Heart left ventricle (tissue), 16 donors: ENCODE measurements around the gene RAD51B. TPM values are rescaled to one million over a fixed set of nuclear protein-coding genes. Genes with fewer than 3 reads are reported as not detected.

Experiments
- ATAC-seq, 4 donors: fragments of 200-7000 bp; cut with Tn5 transposase; one replicate each; pipeline ENCODE4 v1.9.1; 2020 to 2022; ENCODE audit warnings: moderate library complexity in 4 of 4, mild to moderate bottlenecking in 3 of 4, moderate number of reproducible peaks in 1 of 4
- DNase-seq, 5 donors: peaks; one replicate each; pipeline ENCODE4 v3.0.0-alpha.2; 2020
- H3K27ac ChIP-seq, 12 donors: fragments of 200-600 bp; sonication (generic) in 4 of 12; one replicate each; pipeline versions ENCODE4 v1.5.0 to v1.8.0; 2016 to 2022; ENCODE audit warnings: mild to moderate bottlenecking in 2 of 12
- H3K27me3 ChIP-seq, 9 donors: fragments of 200-600 bp; sonication (generic) in 2 of 9; one replicate each; pipeline versions ENCODE4 v1.5.1 to v1.8.0; 2016 to 2022; ENCODE audit warnings: mild to moderate bottlenecking in 3 of 9
- H3K36me3 ChIP-seq, 9 donors: fragments of 200-600 bp; sonication (generic) in 2 of 9; one replicate each; pipeline versions ENCODE4 v1.5.0 to v1.8.0; 2018 to 2022; ENCODE audit warnings: mild to moderate bottlenecking in 2 of 9
- H3K4me1 ChIP-seq, 12 donors: fragments of 200-600 bp; sonication (generic) in 4 of 12; one replicate each; pipeline versions ENCODE4 v1.5.0 to v1.8.0; 2016 to 2022; ENCODE audit warnings: mild to moderate bottlenecking in 3 of 12
- H3K4me3 ChIP-seq, 12 donors: fragments of 200-600 bp; sonication (generic) in 4 of 12; one replicate each; pipeline versions ENCODE4 v1.5.0 to v1.8.0; 2017 to 2022; ENCODE audit warnings: mild to moderate bottlenecking in 9 of 12, moderate library complexity in 4 of 12
- H3K9me3 ChIP-seq, 12 donors: fragments of 200-600 bp; sonication (generic) in 4 of 12; one replicate each; pipeline versions ENCODE4 v1.5.0 to v1.8.0; 2016 to 2022; ENCODE audit warnings: mild to moderate bottlenecking in 1 of 12
- POLR2A ChIP-seq, 2 donors: fragments of 450-650 bp; IDR thresholded peaks; one replicate each; pipeline ENCODE4 v1.6.1; 2017; ENCODE audit warnings: antibody characterized with exemption in 2 of 2, mild to moderate bottlenecking in 2 of 2, moderate library complexity in 2 of 2
- WGBS, 4 donors: extraction: QIAGEN DNeasy Blood & Tissue Kit in 2 of 4; methylation state at CpG; one replicate each; pipeline versions ENCODE4 v1.1.5 to v1.1.7; 2013 to 2018; 5-methylcytosine and 5-hydroxymethylcytosine counted together
- intact Hi-C, 10 donors: fragments of 100-400 bp; cut with DNase I; formaldehyde crosslinking; loops; one replicate each; pipeline versions ENCODE4 v1.11.1 to v1.14.2; 2022
- polyA plus RNA-seq, 2 donors: library from polyadenylated mRNA; stranded (reverse); fragments of 200-250 nt; gene quantifications; one replicate each; pipeline ENCODE4 v1.2.3, GENCODE V29; 2013
- total RNA-seq, 9 donors: library from RNA; depleted of rRNA in 2 of 9; stranded (reverse); fragments of >200 nt in 2 of 9; fragmentation: NEBNext Ultra II Directional in 3 of 9; extraction: Animal tissue kit (Norgen Biotek cat#: 25700) in 3 of 9; gene quantifications; one replicate each; pipeline versions ENCODE4 v1.1.0 to v1.2.4, GENCODE V29; 2016 to 2023
- TF ChIP-seq, protein P1 (sequence below), 12 donors: fragments of 200-600 bp; sonication (generic) in 4 of 12; IDR thresholded peaks; one replicate each; pipeline versions ENCODE4 v1.5.0 to v1.8.0; 2018 to 2022; ENCODE audit warnings: antibody characterized with exemption in 12 of 12, mild to moderate bottlenecking in 5 of 12
- donor health status: ischemic (EF 13 %, LVEDD 7.1; RV severe dilation, severe dysfunction).
- donor health status: healthy with polysubstance abuse.
- donor health status: DM: no; HTN: yes; CAD: no.
- donor health status: DM: no; HTN: no; CAD: no.
- donor health status: ischemic (EF 25% LVEDD 6.9; RV normal size, moderate dysfunction).
- donor health status: ischemic (EF 25% LVEDD 5.7; RV mildly dilated, moderate dysfunction).
- donor health status: healthy.
- donor health status: DM: yes; HTN: yes; CAD: no.
- donor health status: ischemic (EF 35%, LVEDD 5.7; RV mildly dilated, moderate dysfunction).
- donor health status: nonischemic (EF 11% LVEDD 7.7; RV severe dilation, severe dysfunction).
- donor health status: DM: yes; HTN: yes; CAD: no.
- donor health status: PGD.
- donor health status: ischemic (EF 29% LVEDD 5.4; RV normal size, mild dysfunction).
- donor health status: nonischemic (EF 23%, LVEDD 6.1; RV moderate dilation, normal function).

RAD51B gene
- total and polyA plus RNA-seq, 11 donors, result 1.3 to 11.3 (median 3.2) TPM

DNA sequence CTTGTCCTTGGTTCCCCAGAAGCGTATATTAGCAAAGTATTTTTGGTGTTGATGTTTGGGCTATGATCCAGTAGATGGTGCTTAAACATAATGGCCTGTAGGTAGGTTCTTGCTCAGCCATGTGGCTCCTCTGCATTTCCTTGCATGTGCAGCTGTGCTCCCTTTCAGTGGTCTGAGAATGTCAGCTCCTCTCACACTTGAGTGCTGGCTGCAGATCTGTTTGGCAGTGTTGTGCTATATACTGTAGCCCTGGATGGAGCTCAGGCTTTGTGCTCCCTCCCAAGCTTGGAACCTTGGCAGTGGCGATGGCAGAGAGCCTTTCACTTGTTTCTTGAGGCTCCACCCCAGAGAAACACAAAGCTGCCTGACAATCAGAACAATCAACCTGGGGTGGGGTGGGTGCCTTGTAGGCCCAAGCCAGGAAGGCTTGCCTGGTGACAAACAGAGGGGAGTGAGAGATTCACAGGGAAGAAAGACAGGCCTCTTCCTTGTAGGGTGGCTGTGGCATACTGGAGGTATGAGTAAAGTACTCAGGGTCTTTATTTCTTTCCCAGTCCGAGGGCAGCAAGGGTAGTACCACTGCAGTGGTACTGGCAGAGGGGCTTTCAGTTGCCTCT, 255.3 kb downstream of the RAD51B start:
- 85 to 91% (median 85%) methylated on average over 3 of the region's 3 CpGs for WGBS, 4 donors
- H3K27ac ChIP-seq, result peak overlapping the region in 1 of 12 donors; percentile 3

DNA sequence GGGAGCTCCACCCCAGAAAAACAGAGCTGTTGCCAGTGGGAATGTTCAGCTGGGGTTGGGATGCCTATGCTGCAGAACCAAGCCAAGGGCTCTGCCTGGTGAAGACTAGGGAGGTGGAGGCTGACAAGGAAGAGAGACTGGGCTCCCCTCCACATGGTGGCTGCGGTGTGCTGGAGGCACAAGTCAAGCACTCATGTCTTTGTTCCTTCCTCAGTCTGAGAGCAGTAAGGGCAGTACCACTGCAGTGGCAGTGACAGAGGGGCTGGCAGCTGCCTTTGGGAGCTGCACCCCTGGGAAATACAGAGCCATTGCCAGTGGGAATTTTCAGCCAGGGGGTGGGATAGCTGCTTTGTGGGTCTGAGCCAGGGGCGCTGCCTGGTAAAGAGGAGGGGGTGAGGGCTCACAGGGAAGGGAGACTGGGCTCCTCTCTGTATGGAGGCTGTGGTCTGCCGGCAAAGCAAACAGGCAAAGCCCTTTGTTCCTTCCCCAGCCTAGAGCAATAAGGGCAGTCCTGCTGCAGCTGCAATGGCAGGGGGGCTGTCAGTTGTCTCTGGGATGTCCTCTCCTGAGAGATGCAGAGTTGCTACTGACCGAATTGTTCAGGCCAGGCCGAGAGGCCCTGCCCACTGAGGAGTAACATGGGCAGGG, 255.9 kb downstream of the RAD51B start:
- Histone ChIP-seq H3K4me3 (no peak overlapping the region), H3K4me1 (no peaks in the 10 kb centered on the region), H3K27ac (peak overlapping the region in 1 of 12 donors; percentile 3), H3K36me3 (no peaks in the 10 kb centered on the region), H3K9me3 (peaks cover 0 to 28% (median 8%) of the 10 kb centered on the region in 12 donors), H3K27me3 (no peaks in the 10 kb centered on the region)
- WGBS, 4 donors, result 92 to 96% (median 95%) methylated on average over 5 of the region's 5 CpGs
- intact Hi-C loops, result loop anchor here in 2 of 10 donors (5.0 to 10.0 kb wide), 2 partner anchors 37 to 159 kb away; no protein-coding TSS in a partner anchor
- DNase-seq (no peak), ATAC-seq (no peak)
- TF ChIP-seq, protein P1, sequence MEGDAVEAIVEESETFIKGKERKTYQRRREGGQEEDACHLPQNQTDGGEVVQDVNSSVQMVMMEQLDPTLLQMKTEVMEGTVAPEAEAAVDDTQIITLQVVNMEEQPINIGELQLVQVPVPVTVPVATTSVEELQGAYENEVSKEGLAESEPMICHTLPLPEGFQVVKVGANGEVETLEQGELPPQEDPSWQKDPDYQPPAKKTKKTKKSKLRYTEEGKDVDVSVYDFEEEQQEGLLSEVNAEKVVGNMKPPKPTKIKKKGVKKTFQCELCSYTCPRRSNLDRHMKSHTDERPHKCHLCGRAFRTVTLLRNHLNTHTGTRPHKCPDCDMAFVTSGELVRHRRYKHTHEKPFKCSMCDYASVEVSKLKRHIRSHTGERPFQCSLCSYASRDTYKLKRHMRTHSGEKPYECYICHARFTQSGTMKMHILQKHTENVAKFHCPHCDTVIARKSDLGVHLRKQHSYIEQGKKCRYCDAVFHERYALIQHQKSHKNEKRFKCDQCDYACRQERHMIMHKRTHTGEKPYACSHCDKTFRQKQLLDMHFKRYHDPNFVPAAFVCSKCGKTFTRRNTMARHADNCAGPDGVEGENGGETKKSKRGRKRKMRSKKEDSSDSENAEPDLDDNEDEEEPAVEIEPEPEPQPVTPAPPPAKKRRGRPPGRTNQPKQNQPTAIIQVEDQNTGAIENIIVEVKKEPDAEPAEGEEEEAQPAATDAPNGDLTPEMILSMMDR (IDR thresholded peaks at IDR 0.05), result no peak
- TF ChIP-seq POLR2A (IDR thresholded peaks at IDR 0.05), result no peak

More for the DNA sequence above, 255.3 kb downstream of the RAD51B start:
- Histone ChIP-seq H3K9me3 (peaks cover 0 to 34% (median 12%) of the 10 kb centered on the region in 12 donors), H3K4me3 (no peak overlapping the region), H3K36me3 (no peaks in the 10 kb centered on the region), H3K4me1 (no peaks in the 10 kb centered on the region), H3K27me3 (no peaks in the 10 kb centered on the region)
- TF ChIP-seq, protein P1 (IDR thresholded peaks at IDR 0.05), result no peak
- TF ChIP-seq POLR2A (IDR thresholded peaks at IDR 0.05), result no peak
- intact Hi-C loops, result loop anchor here in 2 of 10 donors (5.0 to 10.0 kb wide), 2 partner anchors 37 to 160 kb away; no protein-coding TSS in a partner anchor
- ATAC-seq, result no peak
- DNase-seq, result no peak

DNA sequence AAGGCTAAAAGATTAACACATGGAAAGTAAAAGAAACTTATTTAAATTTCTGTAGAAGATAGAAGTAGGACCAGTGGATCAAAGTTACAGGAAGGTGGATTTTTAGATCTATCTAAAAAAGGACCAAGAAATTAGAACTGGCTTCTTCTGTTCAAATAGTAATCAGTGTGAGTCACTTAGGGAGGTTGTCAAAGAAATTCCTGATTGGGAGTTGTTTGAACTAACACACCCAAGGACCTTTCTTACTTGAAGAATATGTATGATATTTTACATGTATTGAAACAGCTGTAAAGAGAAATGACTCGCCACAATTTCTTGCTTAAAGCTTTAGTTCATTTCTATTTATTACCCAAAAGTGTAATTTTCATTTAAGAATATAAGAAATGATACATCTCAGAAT, 256.9 kb downstream of the RAD51B start:
- Histone ChIP-seq H3K36me3 (no peaks in the 10 kb centered on the region), H3K27me3 (no peaks in the 10 kb centered on the region), H3K4me1 (no peaks in the 10 kb centered on the region), H3K27ac (no peak overlapping the region), H3K9me3 (peaks cover 0 to 23% (median 7%) of the 10 kb centered on the region in 12 donors), H3K4me3 (no peak overlapping the region)
- no peak for DNase-seq
- WGBS, 4 donors, result 96 to 99% (median 97%) methylated on average over 1 of the region's 1 CpG
- intact Hi-C loops, result loop anchor here in 2 of 10 donors (5.0 to 10.0 kb wide), 2 partner anchors 36 to 158 kb away; no protein-coding TSS in a partner anchor
- no peak for ATAC-seq
- TF ChIP-seq POLR2A (IDR thresholded peaks at IDR 0.05), result no peak
- TF ChIP-seq, protein P1 (IDR thresholded peaks at IDR 0.05), result no peak

DNA sequence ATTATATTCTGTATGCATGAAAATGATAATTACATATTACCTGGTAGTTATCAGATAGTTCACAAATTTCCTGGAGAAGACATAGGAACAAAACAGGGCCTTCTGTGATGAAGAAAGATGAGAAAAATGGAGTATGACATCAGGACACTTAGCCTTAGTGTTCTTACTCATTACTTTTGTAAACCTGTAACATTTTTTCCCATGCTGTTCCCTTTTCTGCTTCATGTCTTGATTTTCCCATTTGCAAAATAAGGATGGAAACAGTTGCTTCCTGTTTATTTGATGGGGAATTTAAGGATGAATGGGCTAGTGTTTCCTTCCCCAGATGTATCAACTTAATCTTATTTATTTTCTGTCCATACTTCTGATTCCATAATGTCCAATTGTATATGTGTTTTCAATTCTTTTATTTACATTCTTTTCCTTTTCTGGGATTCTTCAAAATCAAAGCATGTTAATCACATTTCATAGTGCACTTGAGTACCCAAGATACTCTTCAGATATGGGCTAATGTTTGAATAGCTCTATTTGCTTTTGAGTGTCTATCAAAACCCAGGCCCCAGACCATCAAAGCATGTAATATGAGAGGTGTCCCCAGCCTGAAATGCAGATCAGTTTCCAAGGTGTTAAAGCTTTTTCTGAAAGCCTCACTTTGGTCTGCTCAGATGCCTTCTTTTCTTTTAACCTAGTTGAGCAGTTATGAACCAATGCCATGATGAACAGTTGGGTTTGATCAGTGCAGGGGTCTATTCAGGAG, 260.5 kb downstream of the RAD51B start:
- Histone ChIP-seq H3K36me3 (no peaks in the 10 kb centered on the region), H3K27me3 (no peaks in the 10 kb centered on the region), H3K4me3 (no peak overlapping the region), H3K9me3 (no peaks in the 10 kb centered on the region), H3K4me1 (no peaks in the 10 kb centered on the region), H3K27ac (no peak overlapping the region)
- no peak for TF ChIP-seq POLR2A (IDR thresholded peaks at IDR 0.05)
- TF ChIP-seq, protein P1 (IDR thresholded peaks at IDR 0.05), result no peak
- no peak for ATAC-seq
- intact Hi-C loops, result loop anchor here in 2 of 10 donors (5.0 to 10.0 kb wide), 2 partner anchors 32 to 155 kb away; no protein-coding TSS in a partner anchor
- no peak for DNase-seq
